Heart left ventricle (tissue), 13 donors: ENCODE data around the gene ADAMTSL1.

Source experiments
- CTCF ChIP-seq, 12 donors: fragments of 200-600 bp; sonication (generic) in 4 of 12; IDR thresholded peaks; one replicate each; pipeline versions ENCODE4 v1.5.0 to v1.8.0; 2018 to 2022; ENCODE audit warnings: antibody characterized with exemption in 12 of 12, mild to moderate bottlenecking in 5 of 12
- POLR2A ChIP-seq, 2 donors: fragments of 450-650 bp; IDR thresholded peaks; one replicate each; pipeline ENCODE4 v1.6.1; 2017; ENCODE audit warnings: antibody characterized with exemption in 2 of 2, mild to moderate bottlenecking in 2 of 2, moderate library complexity in 2 of 2
- donor health status: ischemic (EF 13 %, LVEDD 7.1; RV severe dilation, severe dysfunction).
- donor health status: DM: no; HTN: yes; CAD: no.
- donor health status: DM: no; HTN: no; CAD: no.
- donor health status: ischemic (EF 25% LVEDD 6.9; RV normal size, moderate dysfunction).
- donor health status: ischemic (EF 25% LVEDD 5.7; RV mildly dilated, moderate dysfunction).
- donor health status: ischemic (EF 35%, LVEDD 5.7; RV mildly dilated, moderate dysfunction).
- donor health status: nonischemic (EF 11% LVEDD 7.7; RV severe dilation, severe dysfunction).
- donor health status: DM: yes; HTN: yes; CAD: no.
- donor health status: PGD.
- donor health status: ischemic (EF 29% LVEDD 5.4; RV normal size, mild dysfunction).
- donor health status: nonischemic (EF 23%, LVEDD 6.1; RV moderate dilation, normal function).

GRCh38 chr9:18466101-18466500 is 7.9 kb upstream of the ADAMTSL1 start:
- TF ChIP-seq CTCF (IDR thresholded peaks at IDR 0.05), result no peak
- no peak for TF ChIP-seq POLR2A (IDR thresholded peaks at IDR 0.05)
